NB4 (cell line): ENCODE results near the gene IFNGR2.

Experiments
- CTCF ChIP-seq: IDR thresholded peaks from one replicate; pipeline ENCODE4 v1.5.1; 2012; ENCODE audit warnings: low read depth, low read length
- MAX ChIP-seq: IDR thresholded peaks from 2 replicates; pipeline ENCODE4 v1.6.1; 2011; ENCODE audit warnings: low read depth, low read length
- MYC ChIP-seq: IDR thresholded peaks from 2 replicates; pipeline ENCODE4 v1.6.1; 2011; ENCODE audit warnings: low read depth, low read length
- POLR2A ChIP-seq: IDR thresholded peaks from 2 replicates; pipeline ENCODE4 v1.6.1; 2011; ENCODE audit warnings: mild to moderate bottlenecking; ENCODE audit not compliant: insufficient read length; ENCODE audit errors: extremely low read depth

DNA sequence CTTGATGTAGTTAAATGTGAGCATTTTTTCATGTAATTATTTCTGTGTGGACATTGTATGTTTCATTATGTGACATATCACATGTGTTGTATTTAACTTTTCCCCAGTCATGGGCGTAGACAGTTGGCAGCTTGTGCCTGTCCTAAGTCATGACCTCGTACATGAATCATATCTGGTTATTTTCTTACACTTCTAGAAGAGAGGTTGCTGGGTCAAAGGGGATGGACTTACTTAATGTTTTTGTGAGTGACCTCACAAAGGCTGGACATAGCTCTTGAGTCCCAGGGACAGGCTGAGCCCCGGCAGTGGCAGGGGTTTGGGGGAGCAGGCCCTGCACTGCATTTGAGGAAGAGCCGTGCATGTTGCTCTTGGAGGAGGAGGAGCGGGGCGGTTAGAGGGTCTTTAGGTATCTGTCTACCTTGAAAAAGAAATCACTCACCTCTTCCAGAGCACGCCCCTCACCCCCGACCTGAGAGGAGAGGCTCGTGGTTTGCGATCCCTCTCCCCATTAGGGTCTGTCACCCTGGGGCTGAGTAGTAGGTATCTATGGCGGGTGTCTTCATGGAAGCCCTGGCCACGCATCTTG, 16.4 kb downstream of the IFNGR2 start:
- TF ChIP-seq POLR2A (no peak), CTCF (no peak), MAX (no peak), MYC (no peak)
